T-cell (primary cell): ENCODE measurements around the gene TMEM240. TPM values are rescaled to one million over a fixed set of nuclear protein-coding genes. Genes with fewer than 3 reads are reported as not detected.
"Not testable (repeated sequence)": the region's sequence is repeated elsewhere in the genome, so short reads cannot be mapped to it uniquely, and the experiment has no call there.

Source experiments
- ATAC-seq, 4 experiments: fragments of 200-7000 bp in 3 of 4; fragments of 150-1000 bp in 1 of 4; cut with Tn5 transposase; replicated peaks in 1 of 4; 1 replicate in 3 of 4; 2 replicates in 1 of 4; pipeline ENCODE4 v1.10.0; 2021; ENCODE audit warnings: moderate library complexity in 3 of 4, mild to moderate bottlenecking in 2 of 4, moderate number of reproducible peaks in 1 of 4
- CTCF ChIA-PET, 2 donors: fragments of 300-600 bp; sonication (Branson Sonifier 250); formaldehyde crosslinking; loops; one replicate each; lab custom pipeline; 2022; ENCODE audit warnings: antibody characterized with exemption in 2 of 2; lab: Charles Lee
- POLR2A ChIA-PET, 2 donors: fragments of 300-600 bp; sonication (Branson Sonifier 250); formaldehyde crosslinking; loops; one replicate each; lab custom pipeline; 2022; ENCODE audit warnings: antibody characterized with exemption in 2 of 2; lab: Charles Lee
- DNase-seq, 35 experiments: peaks; one replicate each; pipeline versions ENCODE4 v3.0.0 to v3.0.0-alpha.2; 2013 to 2023
- H3K27ac ChIP-seq: one replicate; pipeline ENCODE4 v1.5.1; 2013; ENCODE audit warnings: low read length
- H3K27me3 ChIP-seq, 2 experiments: replicated peaks in 1 of 2; 1 replicate in 1 of 2; 2 replicates in 1 of 2; pipeline versions ENCODE4 v1.6.1 to v1.7.0; 2013; ENCODE audit warnings: low read length in 1 of 2, mixed read lengths in 1 of 2; ENCODE audit not compliant: control insufficient read depth in 2 of 2, insufficient read depth in 2 of 2; ENCODE audit errors: extremely low read depth in 1 of 2
- H3K36me3 ChIP-seq, 2 donors: 1 replicate in 1 of 2; 2 replicates in 1 of 2; pipeline versions ENCODE4 v1.6.1 to v1.7.0; 2013; ENCODE audit warnings: low read length in 1 of 2; ENCODE audit not compliant: control insufficient read depth in 2 of 2, insufficient read depth in 1 of 2; ENCODE audit errors: extremely low read depth in 1 of 2
- H3K4me1 ChIP-seq, 2 experiments: 1 replicate in 1 of 2; 2 replicates in 1 of 2; pipeline versions ENCODE4 v1.6.1 to v1.7.0; 2013; ENCODE audit warnings: low read length in 2 of 2, mixed read lengths in 1 of 2; ENCODE audit not compliant: insufficient read depth in 2 of 2, control insufficient read depth in 1 of 2; ENCODE audit errors: extremely low read depth in 1 of 2
- H3K4me3 ChIP-seq, 2 donors: 1 replicate in 1 of 2; 2 replicates in 1 of 2; pipeline versions ENCODE4 v1.5.1 to v1.7.0; 2013; ENCODE audit warnings: mild to moderate bottlenecking in 2 of 2, low read length in 1 of 2, moderate library complexity in 1 of 2; ENCODE audit not compliant: control insufficient read depth in 1 of 2; ENCODE audit errors: extremely low read depth in 1 of 2
- H3K9me3 ChIP-seq: 2 replicates; pipeline ENCODE4 v1.7.0; 2013
- H3K27ac Mint-ChIP-seq, 2 donors: one replicate each; pipeline ENCODE4 v1.8.0; 2020 to 2021; ENCODE audit warnings: mild to moderate bottlenecking in 2 of 2, mixed read lengths in 2 of 2
- H3K27me3 Mint-ChIP-seq, 2 donors: one replicate each; pipeline ENCODE4 v1.8.0; 2021 to 2022; ENCODE audit warnings: mixed read lengths in 2 of 2
- H3K36me3 Mint-ChIP-seq: one replicate; pipeline ENCODE4 v1.8.0; 2021; ENCODE audit warnings: mixed read lengths
- H3K4me1 Mint-ChIP-seq, 3 donors: one replicate each; pipeline ENCODE4 v1.8.0; 2020 to 2022; ENCODE audit warnings: mixed read lengths in 3 of 3, mild to moderate bottlenecking in 1 of 3
- H3K4me3 Mint-ChIP-seq, 3 donors: one replicate each; pipeline ENCODE4 v1.8.0; 2020 to 2022; ENCODE audit warnings: mild to moderate bottlenecking in 3 of 3, mixed read lengths in 3 of 3, moderate library complexity in 3 of 3
- H3K9me3 Mint-ChIP-seq, 3 donors: one replicate each; pipeline ENCODE4 v1.8.0; 2020 to 2022; ENCODE audit warnings: mixed read lengths in 3 of 3
- WGBS: methylation state at CpG from one replicate; pipeline ENCODE4 v1.1.5; 2013; ENCODE audit warnings: missing lambda C conversion rate; ENCODE audit not compliant: insufficient coverage; 5-methylcytosine and 5-hydroxymethylcytosine counted together
- total RNA-seq, 35 experiments: library from RNA in 6 of 35; stranded (reverse) in 6 of 35; fragments of 120-200 nt in 1 of 35; gene quantifications; one replicate each; pipeline versions ENCODE4 v1.2.1 to v1.2.4 and lab custom pipeline; 2013 to 2026

TMEM240 gene
- total RNA-seq, 5 donors from 2014 or later (not counting 1 experiment from before 2014, with no cell fraction given), result 1.0 to 3.1 (median 1.4) TPM

- ATAC-seq, H3K27ac ChIP-seq, H3K4me3 Mint-ChIP-seq, H3K27me3 ChIP-seq, H3K36me3 Mint-ChIP-seq, H3K27me3 Mint-ChIP-seq, H3K4me3 ChIP-seq, H3K9me3 Mint-ChIP-seq, POLR2A ChIA-PET, H3K27ac Mint-ChIP-seq, H3K9me3 ChIP-seq, DNase-seq, CTCF ChIA-PET, H3K36me3 ChIP-seq: not testable (repeated sequence)
- 66% methylated on average over 8 of the region's 34 CpGs for WGBS
- H3K4me1 Mint-ChIP-seq, result peaks cover 18 to 24% (median 21%) of the 10 kb centered on the region in 3 donors
- H3K4me1 ChIP-seq, result peaks cover 3 to 22% of the 10 kb centered on the region in 2 experiments
These were observed 31.5 kb downstream of the TMEM240 start for GRCh38 chr1:1508775-1509464.

- POLR2A ChIA-PET, result no interaction called here
- Mint-ChIP-seq H3K27ac (no peak overlapping the region), H3K4me3 (peak overlapping the region in 1 of 3 donors; percentile 24), H3K9me3 (no peaks in the 10 kb centered on the region), H3K36me3 (no peaks in the 10 kb centered on the region), H3K4me1 (peaks cover 14 to 21% (median 18%) of the 10 kb centered on the region in 3 donors), H3K27me3 (no peaks in the 10 kb centered on the region)
- CTCF ChIA-PET, result no interaction called here
- no peak for DNase-seq
- H3K27ac ChIP-seq, result no peak overlapping the region
- H3K27me3 ChIP-seq, result no peaks in the 10 kb centered on the region
- no CpG with 5 or more reads among the region's 4 CpGs for WGBS
- no peaks in the 10 kb centered on the region for H3K9me3 ChIP-seq
- ATAC-seq, result no peak
- H3K4me1 ChIP-seq, result peaks cover 3 to 14% of the 10 kb centered on the region in 2 experiments
- H3K36me3 ChIP-seq, result no peaks in the 10 kb centered on the region
- H3K4me3 ChIP-seq, result no peak overlapping the region
These were observed 33.1 kb downstream of the TMEM240 start for GRCh38 chr1:1507305-1507704.

DNA sequence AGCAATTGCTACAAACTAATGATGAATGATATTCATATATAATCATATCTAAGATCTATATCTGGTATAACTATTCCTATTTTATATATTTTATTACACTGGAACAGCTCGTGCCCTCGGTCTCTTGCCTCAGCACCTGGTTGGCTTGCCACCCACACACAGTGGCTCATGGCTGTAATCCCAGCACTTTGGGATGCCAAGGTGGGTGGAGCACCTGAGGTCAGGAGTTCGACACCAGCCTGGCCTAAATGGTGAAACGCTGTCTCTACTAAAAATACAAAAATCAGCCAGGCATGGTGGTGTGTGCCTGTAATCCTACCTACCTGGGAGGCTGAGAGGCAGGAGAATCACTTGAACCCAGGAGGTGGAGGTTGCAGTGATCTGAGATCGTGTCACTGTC is 34.6 kb downstream of the TMEM240 start:
- ATAC-seq, H3K27me3 ChIP-seq, CTCF ChIA-PET, DNase-seq, H3K36me3 ChIP-seq, H3K27me3 Mint-ChIP-seq, H3K4me3 ChIP-seq, H3K9me3 ChIP-seq, H3K9me3 Mint-ChIP-seq, POLR2A ChIA-PET, H3K36me3 Mint-ChIP-seq: not testable (repeated sequence)
- Mint-ChIP-seq H3K27ac (peak overlapping the region; percentile 44 to 89), H3K4me3 (peak overlapping the region; percentile 71 to 80 (median 77)), H3K4me1 (peaks cover 10 to 16% (median 10%) of the 10 kb centered on the region in 3 donors)
- 100% methylated on average over 1 of the region's 5 CpGs for WGBS
- Histone ChIP-seq H3K4me1 (peaks cover 0 to 10% of the 10 kb centered on the region in 2 experiments), H3K27ac (peak overlapping the region; percentile 44)

GRCh38 chr1:1505366-1505798 is 35.0 kb downstream of the TMEM240 start:
- H3K27me3 ChIP-seq, H3K9me3 Mint-ChIP-seq, H3K36me3 ChIP-seq, H3K36me3 Mint-ChIP-seq, H3K4me1 ChIP-seq, H3K27me3 Mint-ChIP-seq, H3K9me3 ChIP-seq, POLR2A ChIA-PET: not testable (repeated sequence)
- ATAC-seq (peak; percentile 22 to 66 (median 58)), DNase-seq (peak in 5 of 35 experiments; percentile 4 to 23 (median 15))
- CTCF ChIA-PET, result interaction anchor here (0.6 to 1.2 kb wide), 3 partner anchors 15 to 498 kb away, joined by 3 to 5 read pairs (median 3); no protein-coding TSS in a partner anchor
- Histone ChIP-seq H3K4me3 (peak overlapping the region in 1 of 2 donors; percentile 15), H3K27ac (peak overlapping the region; percentile 71)
- Mint-ChIP-seq H3K4me3 (peak overlapping the region; percentile 71 to 80 (median 77)), H3K4me1 (peaks cover 8 to 14% (median 9%) of the 10 kb centered on the region in 3 donors), H3K27ac (peak overlapping the region; percentile 87 to 89)
- no CpG with 5 or more reads among the region's 22 CpGs for WGBS

GRCh38 chr1:1504777-1505365 is 35.6 kb downstream of the TMEM240 start:
- H3K9me3 ChIP-seq, H3K36me3 Mint-ChIP-seq, H3K27me3 Mint-ChIP-seq, H3K9me3 Mint-ChIP-seq, H3K36me3 ChIP-seq, H3K27me3 ChIP-seq, POLR2A ChIA-PET, H3K4me1 ChIP-seq: not testable (repeated sequence)
- Mint-ChIP-seq H3K27ac (peak overlapping the region; percentile 87 to 89), H3K4me1 (peaks cover 8 to 14% (median 9%) of the 10 kb centered on the region in 3 donors), H3K4me3 (peak overlapping the region; percentile 71 to 80 (median 77))
- 33% methylated on average over 3 of the region's 16 CpGs for WGBS
- peak; percentile 47 to 78 (median 67) for DNase-seq
- peak overlapping the region; percentile 71 for H3K27ac ChIP-seq
- peak; percentile 70 to 79 (median 76) for ATAC-seq
- peak overlapping the region in 1 of 2 donors; percentile 15 for H3K4me3 ChIP-seq
- CTCF ChIA-PET, result interaction anchor here (0.6 to 1.2 kb wide), 4 partner anchors 16 to 520 kb away, joined by 3 to 5 read pairs (median 3); no protein-coding TSS in a partner anchor

DNA sequence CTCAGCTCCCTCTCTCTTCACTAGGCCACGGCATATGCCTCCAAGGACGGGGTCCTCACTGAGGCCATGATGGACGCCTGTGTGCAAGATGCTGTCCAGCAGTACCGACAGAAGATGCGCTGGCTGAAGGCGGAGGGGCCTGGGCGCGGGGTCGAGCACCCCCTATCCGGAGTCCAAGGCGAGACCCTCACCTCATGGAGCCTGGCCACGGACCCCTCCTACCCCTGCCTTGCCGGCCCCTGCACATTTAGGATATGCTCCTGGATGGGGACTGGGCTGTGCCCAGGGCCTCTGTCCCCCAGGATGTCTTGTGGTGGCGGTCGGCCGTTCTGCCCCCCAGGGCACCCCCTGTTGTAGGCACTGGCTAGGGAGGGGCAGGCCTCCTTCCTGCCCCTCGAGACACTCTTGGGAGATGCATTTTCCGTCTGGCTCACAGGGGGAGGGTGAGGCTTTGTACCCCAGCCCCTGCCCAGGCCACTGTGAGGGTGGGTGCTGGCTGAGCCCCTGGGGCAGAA is 44.9 kb downstream of the TMEM240 start:
- peaks cover 34% of the 10 kb centered on the region for H3K36me3 Mint-ChIP-seq
- H3K9me3 Mint-ChIP-seq, H3K4me1 Mint-ChIP-seq, H3K4me3 Mint-ChIP-seq, H3K27ac ChIP-seq, H3K4me3 ChIP-seq, DNase-seq, H3K9me3 ChIP-seq, POLR2A ChIA-PET, CTCF ChIA-PET, H3K27me3 ChIP-seq, ATAC-seq, H3K27me3 Mint-ChIP-seq, H3K4me1 ChIP-seq, H3K27ac Mint-ChIP-seq: not testable (repeated sequence)
- 99% methylated on average over 8 of the region's 18 CpGs for WGBS
- peaks cover 16 to 17% of the 10 kb centered on the region in 2 donors for H3K36me3 ChIP-seq
